Hypothalamus (tissue), 51 donors: ENCODE measurements around the gene GLP1R.
"Not testable (repeated sequence)": the region's sequence is repeated elsewhere in the genome, so short reads cannot be mapped to it uniquely, and the experiment has no call there.

Source experiments
- DNase-seq, 51 donors: peaks; one replicate each; lab custom pipeline; 2025; lab: John Stamatoyannopoulos, UW

GLP1R gene

GRCh38 chr6:39114388-39114703, 65.8 kb downstream of the GLP1R start:
- no peak for DNase-seq

GRCh38 chr6:39114704-39115599, 66.4 kb downstream of the GLP1R start, which contains the start of gene SAYSD1:
Gene SAYSD1 (minus strand): TSS chr6:39115186. CDS start chr6:39115089, 97 bp downstream.
- peak; percentile 47 to 92 (median 80) for DNase-seq

GRCh38 chr6:39118921-39119320, 70.3 kb downstream of the GLP1R start:
- no peak for DNase-seq

GRCh38 chr6:39124114-39124513, 75.5 kb downstream of the GLP1R start:
- no peak for DNase-seq

- DNase-seq: no peak
Measured at GRCh38 chr6:39128106-39128505, 79.5 kb downstream of the GLP1R start.

GRCh38 chr6:39128832-39129231, 80.3 kb downstream of the GLP1R start:
- DNase-seq: no peak

GRCh38 chr6:39130691-39131090, 82.1 kb downstream of the GLP1R start:
- DNase-seq: no peak

- DNase-seq: not testable (repeated sequence)
Measured at GRCh38 chr6:39134761-39135160, 86.2 kb downstream of the GLP1R start.

- DNase-seq: not testable (repeated sequence)
Measured at GRCh38 chr6:39136207-39136606, 87.6 kb downstream of the GLP1R start.

- DNase-seq: no peak
Measured at GRCh38 chr6:39137245-39137644, 88.7 kb downstream of the GLP1R start.
